Central memory CD4-positive, alpha-beta T cell (primary cell): Measurements from ENCODE around the gene OTUD7B.
"Not testable (repeated sequence)": the region's sequence is repeated elsewhere in the genome, so short reads cannot be mapped to it uniquely, and the experiment has no call there.

Source experiments
- DNase-seq: peaks from one replicate; pipeline ENCODE4 v3.0.0; 2022

Gene OTUD7B

GRCh38 chr1:149942885-149943284 is 67.6 kb downstream of the OTUD7B start:
- DNase-seq, result no peak

DNA sequence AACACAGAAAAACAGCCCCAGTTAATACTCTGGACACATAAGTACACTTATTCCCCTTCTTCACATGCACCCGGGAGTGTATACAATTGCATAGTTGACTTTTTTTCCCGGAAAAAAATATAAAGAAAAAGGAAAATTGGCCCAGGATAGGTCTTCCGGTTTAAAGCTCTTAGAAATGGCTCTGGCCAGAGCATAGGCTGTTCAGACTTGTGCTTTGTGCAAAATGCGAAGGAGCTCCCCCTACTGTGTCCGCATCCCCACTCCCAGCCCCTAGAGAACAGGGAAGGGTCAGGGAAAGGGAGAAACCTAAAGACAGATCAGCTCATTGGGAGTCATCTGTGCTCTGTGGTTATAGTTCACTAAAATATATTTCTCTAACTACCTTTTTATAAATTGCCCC is 68.3 kb downstream of the OTUD7B start:
- DNase-seq, result no peak

DNA sequence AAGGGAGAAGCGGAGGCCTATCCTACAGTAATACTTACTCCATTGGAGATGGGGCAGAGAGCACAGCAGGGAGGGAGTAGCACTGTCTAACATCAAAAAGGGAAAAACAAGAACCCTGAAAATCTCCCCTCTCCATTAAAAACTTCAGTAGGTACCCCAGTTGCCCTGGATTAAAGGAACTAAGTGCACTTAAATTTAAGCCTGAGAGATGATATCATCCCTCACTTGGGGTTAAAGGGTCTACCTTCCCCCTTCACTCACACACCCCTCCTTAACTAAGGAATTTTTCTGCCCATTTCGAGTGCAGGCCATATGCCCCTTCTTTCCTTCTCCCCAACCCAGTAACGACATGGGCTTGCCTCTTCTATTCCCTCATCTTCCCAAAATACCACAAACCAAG is 70.1 kb downstream of the OTUD7B start:
- DNase-seq, result no peak

DNA sequence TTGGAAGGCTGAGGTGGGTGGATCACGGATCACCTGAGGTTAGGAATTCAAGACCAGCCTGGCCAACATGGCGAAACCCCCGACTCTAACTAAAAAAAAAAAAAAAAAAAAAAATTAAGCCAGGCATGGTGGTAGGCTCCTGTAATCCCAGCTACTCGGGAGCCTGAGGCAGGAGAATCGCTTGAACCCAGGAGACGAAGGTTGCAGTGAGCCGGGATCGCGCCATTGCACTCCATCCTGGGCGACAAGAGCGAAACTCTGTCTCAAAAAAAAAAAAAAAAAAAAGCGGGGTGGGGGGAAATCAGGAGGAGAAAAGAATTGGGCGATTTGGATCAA is 71.9 kb downstream of the OTUD7B start:
- not testable (repeated sequence) for DNase-seq

GRCh38 chr1:149937759-149938158 is 72.8 kb downstream of the OTUD7B start:
- DNase-seq, result no peak

DNA sequence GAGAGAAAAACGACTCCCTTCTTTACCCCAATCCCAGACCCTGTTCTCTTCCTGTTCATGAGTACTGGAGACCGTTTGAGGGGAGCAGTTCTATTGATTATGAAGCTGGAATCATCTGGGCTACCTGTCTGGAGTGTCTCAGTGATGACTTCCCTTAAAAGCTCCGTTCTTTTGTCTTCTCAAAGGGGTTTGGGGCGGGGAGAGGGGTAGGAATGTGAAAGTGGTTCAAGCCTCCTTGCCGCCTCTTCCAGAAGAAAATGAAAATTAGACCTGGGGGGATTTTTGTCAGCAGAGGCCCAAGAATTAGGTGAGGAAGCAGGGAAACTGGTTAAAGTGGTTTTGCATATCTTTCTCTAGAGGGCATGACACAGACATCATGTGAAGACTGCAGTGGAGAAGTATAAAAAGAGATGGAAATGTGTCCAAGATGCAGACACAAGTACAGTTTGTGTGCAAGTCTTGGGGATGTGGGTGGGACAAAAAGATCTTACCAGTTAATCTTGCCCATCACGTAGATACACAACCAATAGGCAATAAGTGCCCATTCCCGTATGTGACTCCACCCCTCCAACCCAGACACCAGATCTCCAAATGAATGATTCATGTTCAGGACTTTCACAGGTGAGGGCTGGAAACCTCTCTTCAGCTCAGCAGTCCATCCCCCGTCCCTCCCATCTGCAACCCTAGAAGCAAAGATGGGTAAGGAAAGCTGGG is 73.4 kb downstream of the OTUD7B start:
- no peak for DNase-seq

DNA sequence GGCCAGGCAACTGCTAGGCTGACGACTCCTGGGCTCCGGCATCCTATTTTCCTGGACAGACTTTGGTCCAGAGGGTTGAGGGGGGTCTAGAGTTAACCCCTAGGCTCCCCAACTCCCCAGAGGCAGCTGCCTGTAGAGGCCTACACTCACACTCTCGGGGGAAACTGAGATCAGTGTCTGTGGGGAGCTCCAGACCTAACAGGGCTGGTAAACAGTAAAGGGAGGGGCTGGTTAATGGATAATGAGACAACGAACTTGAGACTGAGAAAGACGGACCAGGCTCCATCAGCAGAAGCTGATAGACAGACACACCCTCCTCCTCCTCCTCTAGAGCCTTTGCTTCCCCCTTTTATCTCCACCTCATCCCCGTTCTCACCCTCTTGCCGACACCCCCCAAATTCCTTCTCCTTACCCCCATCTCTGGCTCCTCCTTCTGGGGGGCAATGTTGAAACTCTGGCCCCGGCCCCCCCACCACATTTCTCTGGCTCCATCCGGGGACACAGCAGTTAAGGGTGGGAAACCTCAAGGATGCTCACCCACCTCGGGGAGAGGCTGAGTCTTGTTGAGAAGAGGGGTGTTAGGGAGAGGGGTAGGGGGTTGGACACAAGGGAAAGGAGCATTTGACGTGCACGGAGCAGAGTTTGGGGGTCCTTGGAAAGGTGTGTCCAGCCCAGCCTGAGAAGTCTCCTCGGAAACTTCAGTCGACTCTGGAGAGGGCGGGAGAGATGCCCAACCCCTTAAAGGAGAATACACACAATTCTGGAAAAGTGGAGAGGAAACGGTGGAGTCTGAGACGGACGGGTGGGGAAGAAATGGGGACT is 74.1 kb downstream of the OTUD7B start, which contains the start of gene MTMR11:
MTMR11 (minus strand) TSS at position 710 of the 822 bp plus-strand sequence; CDS start at position 478, 232 bp downstream.
- DNase-seq, result no peak

- no peak for DNase-seq
These were observed 76.2 kb downstream of the OTUD7B start for GRCh38 chr1:149934356-149934755.

DNA sequence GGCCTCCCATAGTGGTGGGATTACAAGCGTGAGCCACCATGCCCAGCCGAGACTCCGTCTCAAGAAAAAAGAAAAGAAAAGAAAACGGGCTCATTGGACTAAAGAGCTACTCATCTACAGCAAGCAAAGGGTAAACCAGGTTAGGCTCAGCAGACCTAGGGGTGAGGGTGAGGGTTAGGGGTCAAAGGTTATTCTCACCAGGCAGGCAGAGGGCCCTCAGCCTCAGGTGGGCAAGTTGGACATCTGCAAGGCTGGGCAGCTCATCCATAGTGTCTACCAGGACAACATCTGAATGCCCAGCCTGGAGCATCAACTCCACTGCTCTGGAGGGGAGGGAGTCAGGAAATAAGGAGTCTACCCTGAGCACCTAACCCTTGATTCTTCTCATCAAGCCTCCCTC is 77.3 kb downstream of the OTUD7B start:
- DNase-seq, result no peak

GRCh38 chr1:149932474-149932873 is 78.1 kb downstream of the OTUD7B start:
- DNase-seq, result no peak

DNA sequence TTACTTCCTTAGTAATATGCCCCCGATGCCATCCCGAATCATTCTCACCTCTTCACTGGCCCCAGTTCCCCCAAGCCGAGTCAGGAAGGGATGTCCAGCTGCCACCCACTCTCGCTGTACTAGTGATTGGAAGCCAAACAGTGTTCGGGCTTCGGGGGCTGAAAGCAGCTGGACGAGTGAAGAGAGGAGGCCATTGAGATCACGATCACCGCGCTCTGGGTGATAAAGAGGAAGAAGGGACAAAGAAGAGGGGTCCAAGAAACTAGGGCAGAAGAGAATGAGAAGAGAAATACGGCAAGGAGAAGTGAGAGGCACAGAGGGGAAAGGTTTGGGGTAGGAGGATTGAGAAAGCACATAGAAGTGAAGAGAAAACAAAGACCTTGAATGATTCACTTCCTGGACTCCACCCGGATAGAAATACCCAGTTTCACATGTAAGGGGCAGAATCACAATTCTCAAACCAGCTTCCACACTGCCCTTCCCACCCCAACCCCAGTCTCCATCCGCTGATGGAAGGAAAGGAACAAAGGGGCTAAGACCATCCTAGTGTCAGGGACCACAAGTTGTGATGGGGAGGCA is 79.2 kb downstream of the OTUD7B start:
- no peak for DNase-seq

- no peak for DNase-seq
These were observed 80.7 kb downstream of the OTUD7B start for GRCh38 chr1:149929856-149930255.

DNA sequence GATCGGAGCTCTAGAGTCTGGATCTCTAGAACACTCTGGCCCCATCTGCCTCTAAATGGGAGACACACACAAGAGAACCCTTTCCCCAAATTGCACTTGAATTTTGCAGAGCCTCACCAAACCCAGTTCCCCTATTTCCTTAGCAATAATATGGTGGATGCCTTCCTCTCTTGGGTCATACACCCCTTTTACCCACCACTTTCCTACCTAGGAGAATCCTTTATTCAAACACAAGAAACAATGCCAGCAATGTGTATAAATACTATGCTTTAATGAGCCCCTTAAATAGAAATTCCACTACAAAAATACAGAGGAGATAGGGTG is 82.2 kb downstream of the OTUD7B start:
- no peak for DNase-seq

GRCh38 chr1:149927563-149928400 is 82.7 kb downstream of the OTUD7B start, which contains the start of gene SF3B4:
TSS of gene SF3B4 (minus strand) at chr1:149927803. CDS start at chr1:149927759, 44 bp downstream.
- DNase-seq, result peak; percentile 93

DNA sequence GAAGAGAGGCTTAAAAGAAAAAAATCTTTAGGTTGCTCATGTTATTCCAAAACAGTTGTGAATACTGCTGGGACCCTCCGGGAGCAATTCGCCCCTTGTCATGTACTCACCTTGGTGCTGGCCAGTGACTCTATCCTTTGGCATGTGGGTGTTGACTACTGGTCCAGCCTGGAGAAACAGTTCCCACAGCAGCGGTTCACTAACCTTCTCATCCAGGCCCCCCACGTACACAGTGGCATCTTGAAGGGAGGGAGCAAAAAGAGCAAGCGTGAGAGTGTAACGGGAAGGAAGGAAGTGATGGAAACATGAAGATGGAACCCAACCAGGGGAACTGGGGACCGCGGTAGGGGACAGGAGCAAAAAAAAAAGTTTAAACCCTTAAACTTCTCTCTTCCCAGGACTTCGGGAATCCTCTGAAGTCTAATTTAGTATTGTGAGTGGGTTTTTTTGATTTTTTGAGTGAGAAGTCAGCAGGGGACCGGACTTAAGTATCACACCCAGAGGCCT is 83.4 kb downstream of the OTUD7B start:
- DNase-seq, result no peak

DNA sequence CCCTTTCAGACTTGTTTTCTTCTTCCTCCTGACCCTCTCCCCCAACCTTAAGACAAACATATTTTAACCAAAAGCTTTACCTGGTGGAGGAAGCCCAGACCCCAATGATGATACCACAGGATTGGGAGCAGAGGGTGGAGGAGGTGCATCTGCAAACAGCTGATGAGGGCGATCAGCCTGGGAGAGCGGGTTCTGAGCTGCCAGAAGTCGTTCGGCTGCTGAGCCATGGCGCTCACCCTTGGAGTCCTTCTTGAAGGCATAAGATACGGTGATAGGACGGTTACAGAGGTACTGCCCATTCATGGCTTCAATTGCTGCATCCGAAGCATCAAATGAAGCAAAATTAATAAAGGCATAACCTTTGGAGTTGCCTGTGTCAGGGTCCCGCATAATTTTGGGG is 84.2 kb downstream of the OTUD7B start:
- DNase-seq, result no peak

- no peak for DNase-seq
These were observed 84.8 kb downstream of the OTUD7B start for GRCh38 chr1:149925751-149926150.

DNA sequence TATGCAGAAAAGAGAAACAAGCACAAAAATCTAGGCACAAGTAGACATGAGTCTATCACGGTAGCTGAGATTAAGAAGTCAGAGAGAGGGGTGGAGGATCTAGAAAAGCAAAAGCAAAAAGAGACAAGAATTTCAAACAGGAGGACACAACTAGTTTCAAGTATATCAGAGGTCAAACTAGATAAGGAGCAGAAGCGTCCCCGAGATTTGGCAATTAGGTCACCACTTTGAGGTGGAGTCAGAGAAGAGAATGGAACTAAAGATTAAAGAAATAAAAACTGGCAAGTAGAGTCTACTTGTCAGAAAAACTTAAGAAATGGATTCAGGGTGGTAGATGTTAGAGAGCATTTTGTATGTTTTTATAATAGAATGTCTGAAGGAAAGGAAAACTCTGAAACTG is 85.2 kb downstream of the OTUD7B start:
- no peak for DNase-seq

GRCh38 chr1:149923626-149924025 is 86.9 kb downstream of the OTUD7B start:
- no peak for DNase-seq

DNA sequence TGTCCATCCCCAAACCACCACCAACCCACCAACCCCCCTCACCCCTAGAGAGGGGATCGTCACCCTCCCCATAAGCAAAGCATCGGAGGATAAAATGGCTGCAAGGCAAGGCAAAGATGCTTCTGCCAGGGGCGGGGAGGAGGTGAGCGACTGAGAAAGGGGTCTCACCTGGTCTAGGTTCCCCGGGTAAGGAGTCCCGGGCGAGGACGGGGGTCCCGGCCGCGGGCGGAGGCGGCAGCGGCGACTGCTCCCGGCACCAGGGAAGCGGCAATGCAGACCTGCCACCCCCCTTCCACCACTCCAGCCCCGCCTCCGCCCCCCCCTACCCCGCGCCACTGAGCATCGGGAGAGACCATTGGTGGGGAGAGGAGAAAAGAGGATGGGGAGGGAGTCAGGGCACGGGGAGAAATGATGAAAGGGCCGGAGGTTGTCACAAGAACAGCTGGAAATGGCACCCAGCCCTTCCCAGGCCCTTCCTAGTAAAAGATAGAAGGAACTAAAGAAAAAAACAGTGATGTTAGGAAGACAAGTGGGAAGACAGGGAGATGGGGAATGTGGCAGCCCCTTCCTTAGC is 92.9 kb downstream of the OTUD7B start, which contains the start of gene SV2A:
SV2A (minus strand) TSS at position 274 of the 574 bp plus-strand sequence. CDS start 4,004 bp downstream, outside the sequence.
- peak; percentile 19 for DNase-seq

DNA sequence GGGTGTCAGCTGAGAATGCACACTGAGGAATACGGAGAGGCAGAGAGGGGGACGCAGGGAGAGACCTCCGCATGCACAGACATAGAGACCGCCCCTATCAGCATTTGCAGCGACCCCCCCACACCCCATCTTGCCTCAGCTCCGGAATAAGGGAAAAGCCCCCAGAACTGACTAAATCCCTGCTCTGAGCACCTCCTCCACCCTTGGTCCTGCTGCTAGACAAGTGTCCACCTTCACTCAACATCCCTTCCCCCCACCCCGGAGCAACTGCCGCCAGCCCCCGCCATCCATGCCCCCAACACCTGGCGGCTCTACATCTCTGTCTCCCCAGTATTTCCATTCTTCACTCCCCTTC is 93.7 kb downstream of the OTUD7B start:
- DNase-seq, result no peak

- DNase-seq, result no peak
These were observed 94.2 kb downstream of the OTUD7B start for GRCh38 chr1:149916193-149916897.
